Tibial nerve (tissue), 4 donors: Measurements from ENCODE around the gene MARK4.

Source experiments
- EP300 ChIP-seq, 2 donors: sonication (generic); formaldehyde crosslinking; IDR thresholded peaks; one replicate each; pipeline ENCODE4 v1.6.1; 2017; ENCODE audit warnings: antibody characterized with exemption in 2 of 2, mild to moderate bottlenecking in 1 of 2
- POLR2A ChIP-seq, 2 donors: fragments of 450-650 bp; IDR thresholded peaks; one replicate each; pipeline ENCODE4 v1.6.1; 2017; ENCODE audit warnings: antibody characterized with exemption in 2 of 2, mild to moderate bottlenecking in 2 of 2, moderate library complexity in 2 of 2
- TF ChIP-seq, protein P1 (sequence below), 5 experiments: fragments of 200-600 bp in 3 of 5; fragments of 450-650 bp in 2 of 5; sonication (generic) in 3 of 5; IDR thresholded peaks; one replicate each; pipeline ENCODE4 v1.5.1; 2016 to 2019; ENCODE audit warnings: antibody characterized with exemption in 5 of 5, mild to moderate bottlenecking in 3 of 5, moderate library complexity in 2 of 5

DNA sequence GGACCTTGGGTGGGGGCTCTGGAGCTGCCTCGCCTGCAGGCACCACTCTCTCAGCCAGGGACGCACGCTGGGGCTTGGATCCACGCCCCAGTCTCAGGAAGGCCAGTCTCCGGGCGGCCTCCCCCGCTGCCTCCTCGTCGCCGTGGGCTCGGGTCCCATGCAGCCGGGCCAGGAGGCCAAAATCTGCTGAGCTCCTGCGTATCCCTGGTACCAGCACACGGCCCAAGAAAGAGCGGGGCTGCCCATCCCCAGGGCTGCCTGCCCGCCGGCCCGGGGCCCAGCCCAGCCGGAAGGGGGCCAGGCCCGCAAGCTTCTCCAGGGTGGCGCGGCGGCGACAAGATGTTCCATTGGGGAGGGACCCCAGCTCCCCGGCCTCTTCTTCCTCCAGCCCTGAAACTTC lies 12.5 kb upstream of the MARK4 start:
- TF ChIP-seq, protein P1, sequence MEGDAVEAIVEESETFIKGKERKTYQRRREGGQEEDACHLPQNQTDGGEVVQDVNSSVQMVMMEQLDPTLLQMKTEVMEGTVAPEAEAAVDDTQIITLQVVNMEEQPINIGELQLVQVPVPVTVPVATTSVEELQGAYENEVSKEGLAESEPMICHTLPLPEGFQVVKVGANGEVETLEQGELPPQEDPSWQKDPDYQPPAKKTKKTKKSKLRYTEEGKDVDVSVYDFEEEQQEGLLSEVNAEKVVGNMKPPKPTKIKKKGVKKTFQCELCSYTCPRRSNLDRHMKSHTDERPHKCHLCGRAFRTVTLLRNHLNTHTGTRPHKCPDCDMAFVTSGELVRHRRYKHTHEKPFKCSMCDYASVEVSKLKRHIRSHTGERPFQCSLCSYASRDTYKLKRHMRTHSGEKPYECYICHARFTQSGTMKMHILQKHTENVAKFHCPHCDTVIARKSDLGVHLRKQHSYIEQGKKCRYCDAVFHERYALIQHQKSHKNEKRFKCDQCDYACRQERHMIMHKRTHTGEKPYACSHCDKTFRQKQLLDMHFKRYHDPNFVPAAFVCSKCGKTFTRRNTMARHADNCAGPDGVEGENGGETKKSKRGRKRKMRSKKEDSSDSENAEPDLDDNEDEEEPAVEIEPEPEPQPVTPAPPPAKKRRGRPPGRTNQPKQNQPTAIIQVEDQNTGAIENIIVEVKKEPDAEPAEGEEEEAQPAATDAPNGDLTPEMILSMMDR (IDR thresholded peaks at IDR 0.05) = no peak
- TF ChIP-seq EP300 (IDR thresholded peaks at IDR 0.05) (no peak), POLR2A (IDR thresholded peaks at IDR 0.05) (no peak)
